HepG2 (cell line): ENCODE measurements around the gene CMTM1. TPM values are rescaled to one million over a fixed set of nuclear protein-coding genes. Genes with fewer than 3 reads are reported as not detected.

Experiments used
- BCL6 ChIP-seq: IDR thresholded peaks from 2 replicates; pipeline ENCODE4 v1.6.1; 2016; ENCODE audit warnings: missing genetic modification reagents, missing compliant biosample characterization
- GPN1 ChIP-seq: sonication (generic); formaldehyde crosslinking; IDR thresholded peaks from 2 replicates; pipeline ENCODE4 v1.5.1; 2020; ENCODE audit warnings: missing genetic modification reagents, borderline replicate concordance
- HOXA3 ChIP-seq: sonication (generic); formaldehyde crosslinking; IDR thresholded peaks from 2 replicates; pipeline ENCODE4 v1.5.0; 2020; ENCODE audit warnings: missing genetic modification reagents
- KAT7 ChIP-seq: IDR thresholded peaks from 2 replicates; pipeline ENCODE4 v1.6.1; 2018; ENCODE audit warnings: borderline replicate concordance, missing compliant biosample characterization
- KDM2A ChIP-seq: sonication (generic); formaldehyde crosslinking; IDR thresholded peaks from 2 replicates; pipeline ENCODE4 v1.4.0; 2020; ENCODE audit warnings: low read depth, missing genetic modification reagents, borderline replicate concordance
- MEIS2 ChIP-seq: sonication (generic); formaldehyde crosslinking; IDR thresholded peaks from 2 replicates; pipeline ENCODE4 v1.9.0; 2021; ENCODE audit warnings: mild to moderate bottlenecking, missing genetic modification reagents
- NFKBIZ ChIP-seq: IDR thresholded peaks from 2 replicates; pipeline ENCODE4 v1.6.1; 2018; ENCODE audit warnings: missing genetic modification reagents, missing compliant biosample characterization
- NKX3-1 ChIP-seq: sonication (generic); formaldehyde crosslinking; IDR thresholded peaks from 2 replicates; pipeline ENCODE4 v1.5.0; 2020; ENCODE audit warnings: missing genetic modification reagents
- SP1 ChIP-seq, 2 experiments: fragments of 450-650 bp in 1 of 2; sonication (generic) in 1 of 2; formaldehyde crosslinking in 1 of 2; IDR thresholded peaks; 2 replicates each; pipeline versions ENCODE4 v1.4.0 to v1.6.1; 2016 to 2020; ENCODE audit warnings: missing genetic modification reagents in 1 of 2
- ZNF333 ChIP-seq: sonication (generic); formaldehyde crosslinking; IDR thresholded peaks from 2 replicates; pipeline ENCODE4 v1.4.0; 2020; ENCODE audit warnings: mild to moderate bottlenecking, missing genetic modification reagents, borderline replicate concordance
- ZNF713 ChIP-seq: sonication (generic); formaldehyde crosslinking; IDR thresholded peaks from 2 replicates; pipeline ENCODE4 v1.4.0; 2020; ENCODE audit warnings: mild to moderate bottlenecking, missing genetic modification reagents
- ZNF766 ChIP-seq: sonication (generic); formaldehyde crosslinking; IDR thresholded peaks from 2 replicates; pipeline ENCODE4 v1.5.0; 2020; ENCODE audit warnings: missing genetic modification reagents, borderline replicate concordance
- ZNF792 ChIP-seq: IDR thresholded peaks from 2 replicates; pipeline ENCODE4 v1.6.1; 2016
- polyA plus RNA-seq, 8 experiments: library from polyadenylated mRNA; depleted of rRNA in 3 of 8; stranded (reverse) in 7 of 8; unstranded in 1 of 8; fragments of >200 nt; fragmentation: Illumina TruSeq in 4 of 8; extraction: Trizol in 4 of 8; gene quantifications; 2 replicates each; pipeline versions ENCODE4 v1.2.1 to v1.2.3, GENCODE V29; 2011 to 2016; ENCODE audit warnings: low read depth in 4 of 8, missing spikeins in 1 of 8, mixed read lengths in 1 of 8; ENCODE audit not compliant: insufficient read depth in 1 of 8
- total RNA-seq, 5 experiments: library from RNA; depleted of rRNA; stranded (reverse); fragments of >200 nt; fragmentation: Illumina TruSeq; extraction: Trizol; gene quantifications; 2 replicates each; pipeline ENCODE4 v1.2.3, GENCODE V29; 2016; ENCODE audit warnings: low read depth in 1 of 5
- TF ChIP-seq, protein P1 (sequence below): sonication (generic); formaldehyde crosslinking; IDR thresholded peaks from 2 replicates; pipeline ENCODE4 v1.5.1; 2020; ENCODE audit warnings: mild to moderate bottlenecking, missing genetic modification reagents, moderate library complexity
- TF ChIP-seq, protein P2 (sequence below): sonication (generic); formaldehyde crosslinking; IDR thresholded peaks from 2 replicates; pipeline ENCODE4 v1.5.0; 2020; ENCODE audit warnings: mild to moderate bottlenecking, missing genetic modification reagents
- TF ChIP-seq, protein P3 (sequence below): sonication (generic); formaldehyde crosslinking; IDR thresholded peaks from 2 replicates; pipeline ENCODE4 v1.4.0; 2020; ENCODE audit warnings: missing genetic modification reagents
- TF ChIP-seq, protein P4 (sequence below): sonication (generic); formaldehyde crosslinking; IDR thresholded peaks from 2 replicates; pipeline ENCODE4 v1.4.0; 2020; ENCODE audit warnings: missing genetic modification reagents, borderline replicate concordance
- TF ChIP-seq, protein P5 (sequence below): sonication (generic); formaldehyde crosslinking; IDR thresholded peaks from 2 replicates; pipeline ENCODE4 v1.8.0; 2022; ENCODE audit warnings: mild to moderate bottlenecking, missing genetic modification reagents, borderline replicate concordance

The CMTM1 gene
- total and polyA plus RNA-seq, 2 of the 13 experiments (the other 11 are each of a cell fraction or from before 2014, with no cell fraction given) = 1.7 to 2.9 TPM

DNA sequence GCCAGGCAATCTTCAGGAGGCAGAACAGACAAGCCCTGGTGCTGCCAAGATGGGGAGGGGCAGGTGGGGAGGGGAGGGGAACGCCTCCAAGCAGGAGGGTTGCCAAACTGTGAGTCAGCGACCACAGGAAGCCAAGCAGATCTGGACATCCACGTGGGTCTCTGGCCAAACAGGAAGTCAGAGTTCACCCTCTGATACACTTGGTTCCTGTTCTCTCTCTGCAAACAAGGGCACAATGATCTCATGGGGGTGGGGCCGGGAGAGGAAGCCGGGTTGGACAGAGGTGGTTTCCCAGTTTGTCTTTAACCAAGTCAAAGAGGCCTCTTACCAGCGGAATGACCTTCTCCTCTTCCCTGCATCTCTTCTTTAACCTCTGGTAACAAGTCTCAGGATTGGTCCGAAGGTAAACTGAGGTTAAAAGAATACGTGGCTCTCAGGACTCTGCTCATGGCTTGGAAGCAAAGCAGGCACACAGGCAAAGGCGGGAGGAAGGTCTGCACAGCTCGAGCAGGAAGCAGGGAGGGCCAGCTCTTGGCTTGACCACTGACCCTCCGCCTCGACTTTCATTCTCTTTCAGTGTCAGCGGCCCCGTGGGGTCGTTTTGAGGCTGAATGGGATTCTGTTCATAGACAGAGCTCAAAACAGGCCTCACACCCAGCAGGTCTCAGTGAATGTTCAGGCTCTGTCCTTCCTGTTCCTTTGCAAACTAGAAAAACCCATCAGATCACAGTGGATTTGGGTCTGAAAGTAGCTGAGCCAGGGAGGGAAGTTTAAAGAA lies 49.2 kb upstream of the CMTM1 start (continued):
- TF ChIP-seq, protein P1, sequence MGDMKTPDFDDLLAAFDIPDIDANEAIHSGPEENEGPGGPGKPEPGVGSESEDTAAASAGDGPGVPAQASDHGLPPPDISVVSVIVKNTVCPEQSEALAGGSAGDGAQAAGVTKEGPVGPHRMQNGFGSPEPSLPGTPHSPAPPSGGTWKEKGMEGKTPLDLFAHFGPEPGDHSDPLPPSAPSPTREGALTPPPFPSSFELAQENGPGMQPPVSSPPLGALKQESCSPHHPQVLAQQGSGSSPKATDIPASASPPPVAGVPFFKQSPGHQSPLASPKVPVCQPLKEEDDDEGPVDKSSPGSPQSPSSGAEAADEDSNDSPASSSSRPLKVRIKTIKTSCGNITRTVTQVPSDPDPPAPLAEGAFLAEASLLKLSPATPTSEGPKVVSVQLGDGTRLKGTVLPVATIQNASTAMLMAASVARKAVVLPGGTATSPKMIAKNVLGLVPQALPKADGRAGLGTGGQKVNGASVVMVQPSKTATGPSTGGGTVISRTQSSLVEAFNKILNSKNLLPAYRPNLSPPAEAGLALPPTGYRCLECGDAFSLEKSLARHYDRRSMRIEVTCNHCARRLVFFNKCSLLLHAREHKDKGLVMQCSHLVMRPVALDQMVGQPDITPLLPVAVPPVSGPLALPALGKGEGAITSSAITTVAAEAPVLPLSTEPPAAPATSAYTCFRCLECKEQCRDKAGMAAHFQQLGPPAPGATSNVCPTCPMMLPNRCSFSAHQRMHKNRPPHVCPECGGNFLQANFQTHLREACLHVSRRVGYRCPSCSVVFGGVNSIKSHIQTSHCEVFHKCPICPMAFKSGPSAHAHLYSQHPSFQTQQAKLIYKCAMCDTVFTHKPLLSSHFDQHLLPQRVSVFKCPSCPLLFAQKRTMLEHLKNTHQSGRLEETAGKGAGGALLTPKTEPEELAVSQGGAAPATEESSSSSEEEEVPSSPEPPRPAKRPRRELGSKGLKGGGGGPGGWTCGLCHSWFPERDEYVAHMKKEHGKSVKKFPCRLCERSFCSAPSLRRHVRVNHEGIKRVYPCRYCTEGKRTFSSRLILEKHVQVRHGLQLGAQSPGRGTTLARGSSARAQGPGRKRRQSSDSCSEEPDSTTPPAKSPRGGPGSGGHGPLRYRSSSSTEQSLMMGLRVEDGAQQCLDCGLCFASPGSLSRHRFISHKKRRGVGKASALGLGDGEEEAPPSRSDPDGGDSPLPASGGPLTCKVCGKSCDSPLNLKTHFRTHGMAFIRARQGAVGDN = peak; percentile 98
- peak; percentile 91 for TF ChIP-seq HOXA3 (CRISPR knock-in tag)
- no peak for TF ChIP-seq SP1 (IDR thresholded peaks at IDR 0.05)
- TF ChIP-seq SP1 (CRISPR knock-in tag; IDR thresholded peaks at IDR 0.05) = peak; percentile 58; the same call in 1 of the 2 replicates
- no peak for TF ChIP-seq GPN1 (CRISPR knock-in tag)
- TF ChIP-seq, protein P2, sequence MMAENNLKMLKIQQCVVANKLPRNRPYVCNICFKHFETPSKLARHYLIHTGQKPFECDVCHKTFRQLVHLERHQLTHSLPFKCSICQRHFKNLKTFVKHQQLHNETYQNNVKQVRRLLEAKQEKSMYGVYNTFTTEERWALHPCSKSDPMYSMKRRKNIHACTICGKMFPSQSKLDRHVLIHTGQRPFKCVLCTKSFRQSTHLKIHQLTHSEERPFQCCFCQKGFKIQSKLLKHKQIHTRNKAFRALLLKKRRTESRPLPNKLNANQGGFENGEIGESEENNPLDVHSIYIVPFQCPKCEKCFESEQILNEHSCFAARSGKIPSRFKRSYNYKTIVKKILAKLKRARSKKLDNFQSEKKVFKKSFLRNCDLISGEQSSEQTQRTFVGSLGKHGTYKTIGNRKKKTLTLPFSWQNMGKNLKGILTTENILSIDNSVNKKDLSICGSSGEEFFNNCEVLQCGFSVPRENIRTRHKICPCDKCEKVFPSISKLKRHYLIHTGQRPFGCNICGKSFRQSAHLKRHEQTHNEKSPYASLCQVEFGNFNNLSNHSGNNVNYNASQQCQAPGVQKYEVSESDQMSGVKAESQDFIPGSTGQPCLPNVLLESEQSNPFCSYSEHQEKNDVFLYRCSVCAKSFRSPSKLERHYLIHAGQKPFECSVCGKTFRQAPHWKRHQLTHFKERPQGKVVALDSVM = peak; percentile 71
- peak; percentile 83; the same call in 1 of the 2 replicates for TF ChIP-seq NKX3-1 (CRISPR knock-in tag)
- TF ChIP-seq ZNF713 (CRISPR knock-in tag) = no peak
- TF ChIP-seq BCL6 (CRISPR knock-in tag) = peak; percentile 60; the same call in 1 of the 2 replicates
- TF ChIP-seq, protein P3, sequence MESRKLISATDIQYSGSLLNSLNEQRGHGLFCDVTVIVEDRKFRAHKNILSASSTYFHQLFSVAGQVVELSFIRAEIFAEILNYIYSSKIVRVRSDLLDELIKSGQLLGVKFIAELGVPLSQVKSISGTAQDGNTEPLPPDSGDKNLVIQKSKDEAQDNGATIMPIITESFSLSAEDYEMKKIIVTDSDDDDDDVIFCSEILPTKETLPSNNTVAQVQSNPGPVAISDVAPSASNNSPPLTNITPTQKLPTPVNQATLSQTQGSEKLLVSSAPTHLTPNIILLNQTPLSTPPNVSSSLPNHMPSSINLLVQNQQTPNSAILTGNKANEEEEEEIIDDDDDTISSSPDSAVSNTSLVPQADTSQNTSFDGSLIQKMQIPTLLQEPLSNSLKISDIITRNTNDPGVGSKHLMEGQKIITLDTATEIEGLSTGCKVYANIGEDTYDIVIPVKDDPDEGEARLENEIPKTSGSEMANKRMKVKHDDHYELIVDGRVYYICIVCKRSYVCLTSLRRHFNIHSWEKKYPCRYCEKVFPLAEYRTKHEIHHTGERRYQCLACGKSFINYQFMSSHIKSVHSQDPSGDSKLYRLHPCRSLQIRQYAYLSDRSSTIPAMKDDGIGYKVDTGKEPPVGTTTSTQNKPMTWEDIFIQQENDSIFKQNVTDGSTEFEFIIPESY (CRISPR knock-in tag) = peak; percentile 69
- peak; percentile 85; the same call in 1 of the 2 replicates for TF ChIP-seq ZNF766 (CRISPR knock-in tag)
- TF ChIP-seq, protein P4, sequence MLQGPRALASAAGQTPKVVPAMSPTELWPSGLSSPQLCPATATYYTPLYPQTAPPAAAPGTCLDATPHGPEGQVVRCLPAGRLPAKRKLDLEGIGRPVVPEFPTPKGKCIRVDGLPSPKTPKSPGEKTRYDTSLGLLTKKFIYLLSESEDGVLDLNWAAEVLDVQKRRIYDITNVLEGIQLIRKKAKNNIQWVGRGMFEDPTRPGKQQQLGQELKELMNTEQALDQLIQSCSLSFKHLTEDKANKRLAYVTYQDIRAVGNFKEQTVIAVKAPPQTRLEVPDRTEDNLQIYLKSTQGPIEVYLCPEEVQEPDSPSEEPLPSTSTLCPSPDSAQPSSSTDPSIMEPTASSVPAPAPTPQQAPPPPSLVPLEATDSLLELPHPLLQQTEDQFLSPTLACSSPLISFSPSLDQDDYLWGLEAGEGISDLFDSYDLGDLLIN (CRISPR knock-in tag) = 0 out of 2 replicates have a peak, but pooled peaks have one; percentile 73
- TF ChIP-seq NFKBIZ = peak; percentile 96; the same call in 1 of the 2 replicates
- TF ChIP-seq KAT7 = peak; percentile 79
- TF ChIP-seq MEIS2 (CRISPR knock-in tag) = peak; percentile 74
- TF ChIP-seq ZNF333 (CRISPR knock-in tag) = peak; percentile 63; the same call in 1 of the 2 replicates
- TF ChIP-seq, protein P5, sequence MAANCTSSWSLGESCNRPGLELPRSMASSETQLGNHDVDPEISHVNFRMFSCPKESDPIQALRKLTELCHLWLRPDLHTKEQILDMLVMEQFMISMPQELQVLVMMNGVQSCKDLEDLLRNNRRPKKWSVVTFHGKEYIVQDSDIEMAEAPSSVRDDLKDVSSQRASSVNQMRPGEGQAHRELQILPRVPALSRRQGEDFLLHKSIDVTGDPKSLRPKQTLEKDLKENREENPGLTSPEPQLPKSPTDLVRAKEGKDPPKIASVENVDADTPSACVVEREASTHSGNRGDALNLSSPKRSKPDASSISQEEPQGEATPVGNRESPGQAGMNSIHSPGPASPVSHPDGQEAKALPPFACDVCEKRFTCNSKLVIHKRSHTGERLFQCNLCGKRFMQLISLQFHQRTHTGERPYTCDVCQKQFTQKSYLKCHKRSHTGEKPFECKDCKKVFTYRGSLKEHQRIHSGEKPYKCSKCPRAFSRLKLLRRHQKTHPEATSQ (CRISPR knock-in tag) = no peak
- TF ChIP-seq KDM2A (CRISPR knock-in tag) = peak; percentile 78
- TF ChIP-seq ZNF792 (CRISPR knock-in tag) = peak; percentile 90
